Epithelial cell of proximal tubule (primary cell): ENCODE results near the gene LARP4. TPM values are rescaled to one million over a fixed set of nuclear protein-coding genes. Genes with fewer than 3 reads are reported as not detected.

Experiments
- DNase-seq: peaks from one replicate; pipeline ENCODE4 v3.0.0-alpha.2; 2011; ENCODE audit warnings: low read depth
- H3K4me3 ChIP-seq: 2 replicates; pipeline ENCODE4 v1.5.1; 2011; ENCODE audit warnings: low read depth, mild to moderate bottlenecking, low read length
- total RNA-seq: library from RNA; depleted of rRNA; stranded (reverse); fragments of >200 nt; gene quantifications from 2 replicates; pipeline ENCODE4 v1.2.3, GENCODE V29; 2015
- TF ChIP-seq, protein P1 (sequence below): conservative IDR thresholded peaks from 2 replicates; pipeline ENCODE4 v1.5.1; 2012; ENCODE audit warnings: low read depth, mild to moderate bottlenecking, low read length

Gene LARP4
- total RNA-seq, 1 donor from 2014 or later = 24.0 TPM

DNA sequence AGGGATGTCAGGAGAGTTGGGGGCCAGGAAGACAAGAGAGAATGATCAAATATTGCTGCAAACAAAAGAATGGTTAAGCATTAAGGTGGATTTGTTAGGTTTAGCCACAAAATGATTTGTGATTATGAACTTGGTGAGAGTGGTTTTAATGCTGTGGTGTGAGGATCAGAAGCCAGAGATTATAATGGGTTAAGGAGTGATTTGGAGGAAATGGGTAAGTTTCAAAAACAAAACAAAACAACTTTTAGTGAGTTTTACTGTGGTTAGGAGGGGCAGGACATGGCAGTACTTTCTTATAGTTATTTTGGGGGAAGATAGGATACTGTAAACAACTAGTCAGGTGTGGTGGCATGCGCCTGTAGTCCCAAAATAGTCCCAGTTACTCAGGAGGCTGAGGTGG lies 128.1 kb downstream of the LARP4 start:
- DNase-seq = no peak
- TF ChIP-seq, protein P1, sequence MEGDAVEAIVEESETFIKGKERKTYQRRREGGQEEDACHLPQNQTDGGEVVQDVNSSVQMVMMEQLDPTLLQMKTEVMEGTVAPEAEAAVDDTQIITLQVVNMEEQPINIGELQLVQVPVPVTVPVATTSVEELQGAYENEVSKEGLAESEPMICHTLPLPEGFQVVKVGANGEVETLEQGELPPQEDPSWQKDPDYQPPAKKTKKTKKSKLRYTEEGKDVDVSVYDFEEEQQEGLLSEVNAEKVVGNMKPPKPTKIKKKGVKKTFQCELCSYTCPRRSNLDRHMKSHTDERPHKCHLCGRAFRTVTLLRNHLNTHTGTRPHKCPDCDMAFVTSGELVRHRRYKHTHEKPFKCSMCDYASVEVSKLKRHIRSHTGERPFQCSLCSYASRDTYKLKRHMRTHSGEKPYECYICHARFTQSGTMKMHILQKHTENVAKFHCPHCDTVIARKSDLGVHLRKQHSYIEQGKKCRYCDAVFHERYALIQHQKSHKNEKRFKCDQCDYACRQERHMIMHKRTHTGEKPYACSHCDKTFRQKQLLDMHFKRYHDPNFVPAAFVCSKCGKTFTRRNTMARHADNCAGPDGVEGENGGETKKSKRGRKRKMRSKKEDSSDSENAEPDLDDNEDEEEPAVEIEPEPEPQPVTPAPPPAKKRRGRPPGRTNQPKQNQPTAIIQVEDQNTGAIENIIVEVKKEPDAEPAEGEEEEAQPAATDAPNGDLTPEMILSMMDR = no peak
- no peak overlapping the region for H3K4me3 ChIP-seq

DNA sequence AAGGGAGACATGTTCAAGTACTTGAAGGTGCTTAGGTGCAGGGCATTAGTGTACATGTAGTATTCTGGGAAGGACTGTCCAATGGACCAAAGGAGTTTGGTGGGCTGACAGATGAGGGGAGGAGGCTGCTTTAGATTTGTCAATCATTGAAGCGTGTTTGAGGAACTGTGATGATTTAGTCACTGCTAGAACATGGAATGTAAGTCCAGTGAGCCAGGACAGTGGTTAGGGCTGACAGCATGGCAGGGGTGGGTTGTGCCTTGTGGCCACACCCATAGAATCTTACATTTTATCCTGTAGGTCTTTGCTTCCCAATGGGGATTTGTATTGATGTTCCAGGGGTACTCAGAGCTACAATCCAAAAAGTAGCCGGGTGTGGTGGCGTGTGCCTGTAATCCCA lies 128.7 kb downstream of the LARP4 start:
- no peak for DNase-seq
- TF ChIP-seq, protein P1 = no peak
- no peak overlapping the region for H3K4me3 ChIP-seq

Other genes starting within 250 kb of the LARP4 start
- 31.1 and 36.9 TPM in 2 replicates for gene CERS5, start 233.5 kb upstream of the LARP4 start, total RNA-seq
- gene LIMA1, start 117.4 kb upstream of the LARP4 start, total RNA-seq = 67.7 and 101 TPM in 2 replicates
- gene FAM186A, start 4.3 kb upstream of the LARP4 start, total RNA-seq = not detected in 2 replicates
- gene DIP2B, start 104.1 kb downstream of the LARP4 start, total RNA-seq = 19.5 and 21.6 TPM in 2 replicates